HL-60/S4 (cell line): ENCODE data around the gene PADI6.
"Not testable (repeated sequence)": the region's sequence is repeated elsewhere in the genome, so short reads cannot be mapped to it uniquely, and the experiment has no call there.

Experiments used
- in situ Hi-C: fragments of 300-500 bp; cut with MboI; formaldehyde crosslinking; loops from 2 replicates; pipeline ENCODE4 v1.14.3; 2022; ENCODE audit warnings: low sequenced_read_pairs

PADI6 gene

DNA sequence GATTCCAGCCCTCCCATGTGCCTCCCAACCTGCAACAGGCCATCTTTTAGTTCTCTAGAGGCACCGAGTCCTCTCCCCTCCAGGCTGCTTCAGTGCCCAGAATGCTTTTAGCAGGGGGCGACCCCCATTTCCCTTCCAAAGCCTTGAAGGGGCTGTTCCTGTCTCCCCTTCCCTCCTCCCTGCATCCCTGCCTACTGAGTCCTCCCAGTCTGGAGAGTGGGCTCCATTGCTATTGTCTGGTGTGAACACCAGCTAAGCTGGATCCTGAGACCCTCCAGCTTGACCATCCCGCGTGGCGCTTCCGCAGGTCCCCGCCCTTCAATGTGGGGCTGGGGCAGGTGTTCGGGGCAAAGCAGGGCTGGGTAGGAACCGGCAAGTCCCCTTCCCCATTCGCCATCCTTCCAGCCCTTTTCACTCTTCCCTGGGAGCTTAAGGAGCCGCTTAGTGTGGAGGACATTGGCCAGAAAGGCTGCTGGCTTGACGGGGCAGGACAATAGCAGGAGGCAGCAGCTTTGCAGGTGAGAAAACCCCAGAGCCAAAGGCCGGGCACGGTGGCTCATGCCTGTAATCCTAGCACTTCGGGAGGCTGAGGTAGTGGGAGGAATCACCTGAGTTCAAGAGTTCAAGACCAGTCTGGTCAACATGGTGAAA is 32.2 kb downstream of the PADI6 start:
- in situ Hi-C loops: no loop called here

DNA sequence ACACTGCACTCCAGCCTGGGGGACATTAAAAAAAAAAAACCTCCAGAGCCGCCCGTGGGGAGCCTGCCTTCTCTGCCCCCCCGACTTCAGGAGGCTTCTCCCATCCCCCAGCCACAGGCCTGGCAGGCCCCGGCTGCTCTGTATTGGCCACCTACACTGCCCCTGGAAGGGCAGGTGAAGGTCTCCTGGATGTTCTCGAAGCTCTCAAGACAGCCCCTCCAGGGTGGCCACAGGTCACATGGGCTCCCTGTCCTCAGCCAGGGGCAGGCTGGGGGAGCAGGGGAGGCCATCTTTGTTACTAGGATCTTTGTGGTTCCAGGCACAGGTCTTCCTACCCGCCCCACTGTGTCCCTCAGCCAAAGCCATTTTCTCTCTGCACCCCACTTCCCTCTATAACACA is 32.8 kb downstream of the PADI6 start:
- in situ Hi-C loops: no loop called here

DNA sequence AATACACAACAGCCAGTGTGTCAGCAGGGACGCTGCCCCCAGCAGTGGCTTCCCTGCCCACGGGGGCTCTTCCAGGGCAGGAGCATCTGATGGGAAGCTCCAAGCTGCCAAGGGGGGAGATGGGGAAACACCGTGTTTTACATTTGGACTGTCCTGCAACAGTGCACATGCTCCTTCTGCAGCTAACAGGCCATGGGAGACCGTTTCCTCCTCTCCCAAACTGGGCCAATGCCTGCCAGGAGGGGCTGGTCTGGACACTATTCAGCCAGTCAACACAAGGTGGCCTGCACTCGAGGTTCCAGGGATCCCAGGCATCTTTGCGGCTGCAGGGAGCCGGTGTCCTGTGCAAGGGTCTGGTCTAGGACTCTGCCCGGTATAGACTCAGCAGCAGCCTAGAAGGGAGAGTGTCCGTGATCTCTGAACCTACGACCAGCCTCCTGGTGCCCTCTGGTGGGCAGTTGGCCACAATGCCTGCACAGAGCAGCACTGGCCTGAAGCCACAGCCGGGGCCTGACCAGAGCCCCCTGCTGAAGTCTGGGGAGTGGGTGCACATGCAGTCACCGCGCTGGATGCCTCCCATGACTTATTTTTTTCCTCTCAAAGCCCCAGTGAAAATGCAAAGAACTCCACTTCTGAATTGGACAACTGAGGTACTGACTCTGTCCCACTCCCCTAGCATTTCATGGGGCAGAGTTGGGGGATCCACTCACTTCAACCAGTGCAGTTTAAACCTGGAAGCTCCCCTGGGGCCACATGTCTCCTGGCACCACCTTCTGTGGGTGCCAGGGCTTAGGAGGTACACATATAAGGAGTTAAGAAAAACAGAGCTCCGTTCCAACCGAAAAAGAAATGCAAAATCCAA is 34.1 kb downstream of the PADI6 start:
- in situ Hi-C loops: no loop called here

DNA sequence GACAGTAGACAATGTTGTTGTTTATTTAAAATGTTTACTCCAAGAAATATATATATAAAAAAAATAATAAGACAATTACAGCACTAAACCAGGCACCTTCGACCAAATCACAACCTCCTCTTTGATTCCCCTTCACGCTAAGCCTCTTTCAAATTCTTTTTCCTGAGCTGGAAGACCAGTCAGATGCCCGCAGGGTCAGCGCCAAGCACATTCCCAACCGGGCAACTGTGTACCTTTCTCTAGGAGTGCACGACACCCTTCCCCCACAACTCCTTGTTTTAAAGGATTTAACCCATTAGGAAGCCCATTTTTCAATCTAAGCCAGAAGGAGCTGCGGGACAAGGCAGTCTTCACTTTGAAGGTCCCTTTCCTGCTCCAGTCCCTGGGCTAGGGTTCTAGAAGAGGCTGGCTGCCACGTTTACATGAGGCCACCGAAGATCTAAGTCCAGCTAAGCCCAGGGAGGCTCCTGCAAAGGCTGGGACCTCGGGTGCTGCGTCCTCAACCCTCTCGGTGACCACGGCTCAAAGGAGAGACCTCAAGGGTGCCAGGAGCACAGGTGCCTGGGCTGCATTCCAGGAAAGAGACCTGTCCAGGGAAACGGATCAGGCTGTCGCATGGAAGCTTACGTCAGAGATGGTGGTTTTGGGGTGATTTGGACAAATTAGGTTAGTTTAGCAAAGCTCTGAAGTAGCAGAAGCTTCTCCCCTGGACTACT is 34.9 kb downstream of the PADI6 start:
- in situ Hi-C loops: not testable (repeated sequence)

DNA sequence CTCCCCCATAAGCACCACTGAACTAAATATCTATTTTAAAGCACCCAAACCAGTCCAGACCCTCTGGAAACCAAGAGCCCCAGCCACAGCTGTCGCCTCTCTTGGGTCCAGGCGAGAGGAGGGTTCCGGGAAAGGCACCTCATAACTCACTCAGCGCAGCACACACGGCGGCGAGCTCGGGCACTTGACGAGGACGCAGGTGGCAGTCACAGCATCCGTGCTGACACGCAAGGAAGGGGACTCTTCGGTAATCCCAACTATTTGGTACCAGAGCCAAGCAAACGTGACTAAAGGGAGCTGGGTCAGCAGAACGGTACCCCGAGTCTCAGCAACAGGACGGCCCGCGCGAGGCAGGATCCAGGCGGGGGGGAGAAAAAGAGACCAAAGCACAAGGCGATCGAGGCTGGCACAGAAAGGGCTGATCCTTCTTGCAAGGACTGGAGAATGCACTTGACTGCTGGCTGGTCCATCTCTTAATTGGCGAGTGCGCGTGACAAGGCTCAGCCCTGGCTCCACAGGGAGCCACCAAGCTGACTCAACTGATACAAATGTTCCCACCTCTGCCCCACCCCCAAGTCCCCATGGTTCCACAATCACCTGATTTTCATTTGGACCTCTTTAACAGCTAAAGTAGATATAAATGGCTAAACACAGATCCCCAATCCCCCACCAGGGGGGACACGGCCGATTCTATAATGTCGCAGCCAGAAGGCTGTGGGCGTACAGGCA is 36.0 kb downstream of the PADI6 start:
- in situ Hi-C loops: not testable (repeated sequence)

DNA sequence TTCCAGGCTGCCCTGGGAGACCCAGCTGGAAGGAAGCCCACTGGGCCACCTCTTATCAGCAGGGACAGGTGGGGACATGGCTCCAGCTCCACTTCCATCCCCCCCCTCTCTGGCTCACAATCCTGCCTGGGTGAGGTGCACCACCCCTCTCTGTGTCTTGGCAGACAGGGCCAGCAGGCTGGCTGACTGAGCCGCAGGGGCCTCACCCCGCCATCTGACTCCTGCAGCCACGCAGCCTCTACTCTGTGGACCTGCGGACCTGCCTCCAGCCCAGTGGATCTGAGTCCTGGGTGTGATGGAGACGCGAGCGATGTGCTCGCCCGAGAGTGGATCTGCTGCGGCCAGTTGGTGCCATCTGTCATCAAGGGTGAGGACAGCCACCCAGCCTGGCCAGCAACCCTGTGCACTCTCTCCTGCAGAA is 37.4 kb downstream of the PADI6 start:
- in situ Hi-C loops: no loop called here

DNA sequence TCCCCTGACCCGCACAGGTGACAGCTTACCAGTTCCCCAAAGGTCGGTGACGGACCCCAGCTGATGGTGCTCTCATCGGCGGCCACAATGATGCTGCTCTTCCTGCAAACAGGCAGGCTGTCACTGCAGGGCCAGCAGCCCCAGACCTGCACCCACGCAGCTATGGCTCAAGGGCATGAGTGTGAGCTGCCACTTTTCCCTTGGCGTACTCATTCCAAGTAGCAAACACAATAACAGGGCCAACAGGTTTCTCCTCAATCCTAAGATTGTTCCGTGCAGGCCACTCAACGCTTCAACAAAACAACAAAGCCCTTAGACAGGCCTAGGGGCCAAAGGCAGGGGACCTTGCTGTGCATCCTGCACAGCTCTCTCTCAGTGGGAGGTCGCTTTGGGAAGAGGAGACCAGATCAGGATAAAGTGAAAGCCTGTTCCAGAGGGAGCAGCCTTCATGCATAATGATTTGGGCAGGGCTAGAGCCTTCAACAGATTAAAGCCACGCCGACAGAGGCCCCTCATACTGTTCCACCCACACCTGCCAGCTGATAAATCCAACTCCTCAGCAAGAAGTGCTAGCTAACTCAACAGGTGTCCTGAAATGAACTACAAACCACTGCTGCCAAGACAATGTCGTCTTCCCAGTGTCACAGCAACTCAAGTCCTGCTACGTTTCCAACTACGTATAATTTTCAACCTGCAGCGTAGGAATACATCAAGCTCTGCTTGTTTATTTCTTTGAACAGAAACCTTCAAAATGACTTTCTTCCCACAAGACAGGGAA is 40.3 kb downstream of the PADI6 start:
- in situ Hi-C loops: no loop called here

DNA sequence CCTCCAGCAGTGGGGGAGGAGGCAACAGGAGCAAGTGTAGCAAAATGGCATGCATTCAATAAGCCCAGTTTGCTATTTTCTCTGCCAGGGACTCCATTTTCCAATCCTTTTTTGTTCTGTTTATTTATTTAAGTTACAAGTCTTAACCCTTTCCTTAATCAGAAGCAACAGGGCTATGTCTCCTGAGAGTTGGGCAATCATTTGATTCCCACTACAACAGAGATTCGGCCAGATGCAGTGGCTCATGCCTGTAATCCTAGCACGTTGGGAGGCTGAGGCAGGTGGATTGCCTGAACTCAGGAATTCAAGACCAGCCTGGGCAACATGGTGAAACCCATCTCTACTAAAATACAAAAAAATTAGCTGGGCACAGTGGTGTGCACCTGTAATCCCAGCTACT is 42.0 kb downstream of the PADI6 start:
- in situ Hi-C loops: no loop called here

DNA sequence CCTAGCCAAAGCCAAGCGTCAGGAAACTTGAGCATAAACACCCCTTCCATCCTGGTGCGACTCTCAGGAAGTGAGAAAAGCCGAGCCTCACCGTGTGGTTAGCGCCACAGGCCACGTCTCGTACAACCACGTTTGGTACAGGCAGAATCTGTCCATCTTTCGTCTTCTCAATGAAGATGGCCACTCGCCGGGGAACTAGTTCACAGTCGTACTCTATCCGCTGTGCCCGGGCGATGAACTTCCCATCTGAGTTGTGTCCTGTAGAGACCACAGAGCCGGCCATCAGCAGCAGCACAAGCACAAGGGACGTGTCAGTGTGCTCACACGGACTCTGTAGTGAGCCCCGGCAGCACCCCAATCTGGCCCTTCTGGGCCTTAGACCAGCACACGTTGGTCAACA is 44.4 kb downstream of the PADI6 start:
- in situ Hi-C loops: no loop called here

DNA sequence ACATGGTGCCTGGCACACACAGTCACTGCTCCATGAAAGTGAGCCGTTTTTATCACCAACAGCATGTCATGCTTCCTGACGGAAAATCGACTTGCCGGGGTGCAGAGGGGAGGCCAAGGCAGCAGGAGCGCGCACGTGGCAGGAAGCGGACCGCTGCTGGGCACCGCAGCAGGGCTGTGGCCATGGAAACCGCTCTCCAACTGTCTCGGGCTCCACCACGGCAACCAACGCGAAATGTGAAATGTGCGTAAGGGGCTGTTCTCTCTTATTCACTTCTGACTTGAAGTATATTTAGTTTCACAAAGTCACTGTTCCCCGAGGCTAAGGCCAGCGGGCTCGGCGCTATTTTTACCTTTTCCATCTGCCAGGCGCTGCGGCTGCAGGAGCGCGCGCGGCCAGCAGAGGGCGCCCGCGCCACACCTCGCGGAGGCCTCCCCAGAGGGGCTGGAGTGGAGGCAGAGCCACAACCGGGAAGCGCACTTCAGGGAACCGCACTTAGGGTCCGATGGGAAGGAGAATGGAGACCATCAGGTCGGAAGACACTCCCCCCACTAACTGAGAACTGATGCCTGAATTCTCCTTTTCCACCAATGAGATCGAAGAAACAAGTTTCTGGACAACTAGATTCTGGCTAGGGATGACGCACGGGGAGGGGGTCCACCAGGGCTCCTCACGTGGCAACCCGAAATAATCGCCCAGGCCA is 47.8 kb downstream of the PADI6 start:
- in situ Hi-C loops: no loop called here

DNA sequence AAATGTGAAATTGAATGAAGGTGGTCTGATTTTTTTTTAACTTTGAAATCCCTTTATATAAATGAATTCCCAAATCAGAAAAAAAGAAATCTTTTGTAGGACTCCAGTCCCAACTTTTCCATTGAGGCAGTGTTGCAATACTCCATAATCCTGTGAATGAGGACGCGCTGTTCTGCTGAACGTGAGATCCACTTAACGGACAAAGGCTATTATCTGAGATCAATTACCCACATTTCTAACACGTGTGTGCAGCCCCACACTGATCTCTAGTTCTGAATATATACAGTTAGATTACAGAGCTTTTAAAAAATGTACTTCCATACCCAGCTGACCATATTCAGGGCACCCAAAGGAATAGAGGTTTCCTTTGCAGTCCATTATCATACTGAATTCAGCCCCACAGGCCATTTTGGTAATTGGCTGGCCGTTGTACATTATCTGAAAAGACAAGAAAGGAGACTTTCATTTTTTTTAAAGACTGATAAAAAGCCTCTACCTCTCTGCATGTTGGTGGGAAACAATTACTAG is 48.5 kb downstream of the PADI6 start:
- in situ Hi-C loops: no loop called here

DNA sequence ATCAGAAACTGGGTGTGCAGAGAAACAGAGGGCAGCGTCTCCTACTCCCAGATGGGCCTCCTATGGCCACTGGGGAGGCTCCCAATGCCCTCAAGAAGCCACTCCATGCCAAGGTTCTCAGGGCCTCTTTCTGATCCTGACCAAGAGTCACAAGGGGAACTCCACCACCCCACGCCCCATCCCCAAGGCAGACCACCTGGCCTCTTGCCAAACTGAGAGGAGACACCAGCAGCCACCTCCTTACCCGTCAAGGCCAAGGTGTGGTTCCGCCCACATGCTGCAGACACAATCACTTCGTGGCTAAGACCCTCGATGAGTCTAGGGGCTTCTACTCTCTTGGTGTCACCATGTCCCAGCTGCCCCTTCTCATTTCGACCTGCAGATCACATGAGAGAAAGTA is 50.5 kb downstream of the PADI6 start:
- in situ Hi-C loops: no loop called here

DNA sequence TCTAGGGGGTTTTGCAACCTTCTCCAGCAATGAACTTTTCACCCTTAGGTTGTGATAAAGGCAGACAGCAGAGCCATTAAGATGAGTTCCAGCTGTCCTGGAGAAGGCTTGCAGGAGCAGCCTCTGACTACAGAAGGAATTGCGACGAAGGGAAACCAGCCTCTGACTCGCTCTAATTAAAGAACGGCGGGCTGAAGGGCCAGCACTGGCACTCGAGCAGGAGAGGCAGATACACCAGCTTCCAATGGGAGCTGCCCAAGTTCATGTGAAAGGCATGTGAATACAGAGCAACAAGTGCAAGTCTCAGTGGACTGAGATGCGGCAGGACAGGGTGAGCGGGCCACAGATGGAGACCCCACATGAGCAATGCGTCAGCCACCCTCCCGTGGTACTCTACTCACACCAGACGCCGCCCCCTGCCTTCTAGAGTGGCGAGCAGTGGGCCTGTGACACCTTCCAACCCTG is 51.8 kb downstream of the PADI6 start:
- in situ Hi-C loops: no loop called here

DNA sequence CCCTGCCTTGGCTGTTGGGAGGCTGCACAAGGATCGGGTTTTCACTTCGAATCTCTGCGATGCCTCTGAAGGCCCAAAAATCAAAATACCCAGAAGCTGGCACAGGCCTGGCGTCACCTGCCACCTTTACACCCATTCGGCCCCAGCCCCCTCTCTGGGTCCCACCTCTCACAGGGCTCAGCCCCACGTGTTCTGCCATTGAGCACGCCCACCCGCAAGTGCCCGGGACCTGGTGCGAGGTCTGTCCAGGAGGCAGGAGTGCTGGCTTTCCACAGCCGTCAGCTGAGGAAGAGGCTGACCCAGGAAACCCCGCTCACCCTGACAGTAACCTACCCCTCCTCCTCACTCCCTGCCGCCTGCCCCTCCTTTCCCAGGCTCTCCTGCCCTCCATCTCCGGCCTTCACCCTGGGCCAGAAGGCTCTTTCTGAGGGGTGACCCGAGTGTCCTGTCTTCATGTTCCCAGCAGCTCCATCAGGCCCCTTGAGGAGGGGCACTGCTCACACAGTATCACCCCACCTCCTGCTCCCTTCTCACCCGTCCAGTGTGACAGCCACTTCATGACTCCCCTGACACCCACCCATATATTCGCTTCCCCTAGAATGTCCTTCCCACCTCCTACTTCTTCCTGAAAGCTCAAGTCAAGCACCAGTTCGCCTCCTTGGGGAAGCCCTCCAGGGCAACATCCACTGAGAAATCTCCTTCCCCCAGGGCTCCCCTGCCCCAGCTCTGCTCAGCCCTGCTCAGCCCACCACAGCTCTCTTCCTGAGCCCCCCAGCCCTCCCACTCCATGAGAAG is 54.0 kb downstream of the PADI6 start:
- in situ Hi-C loops: no loop called here

DNA sequence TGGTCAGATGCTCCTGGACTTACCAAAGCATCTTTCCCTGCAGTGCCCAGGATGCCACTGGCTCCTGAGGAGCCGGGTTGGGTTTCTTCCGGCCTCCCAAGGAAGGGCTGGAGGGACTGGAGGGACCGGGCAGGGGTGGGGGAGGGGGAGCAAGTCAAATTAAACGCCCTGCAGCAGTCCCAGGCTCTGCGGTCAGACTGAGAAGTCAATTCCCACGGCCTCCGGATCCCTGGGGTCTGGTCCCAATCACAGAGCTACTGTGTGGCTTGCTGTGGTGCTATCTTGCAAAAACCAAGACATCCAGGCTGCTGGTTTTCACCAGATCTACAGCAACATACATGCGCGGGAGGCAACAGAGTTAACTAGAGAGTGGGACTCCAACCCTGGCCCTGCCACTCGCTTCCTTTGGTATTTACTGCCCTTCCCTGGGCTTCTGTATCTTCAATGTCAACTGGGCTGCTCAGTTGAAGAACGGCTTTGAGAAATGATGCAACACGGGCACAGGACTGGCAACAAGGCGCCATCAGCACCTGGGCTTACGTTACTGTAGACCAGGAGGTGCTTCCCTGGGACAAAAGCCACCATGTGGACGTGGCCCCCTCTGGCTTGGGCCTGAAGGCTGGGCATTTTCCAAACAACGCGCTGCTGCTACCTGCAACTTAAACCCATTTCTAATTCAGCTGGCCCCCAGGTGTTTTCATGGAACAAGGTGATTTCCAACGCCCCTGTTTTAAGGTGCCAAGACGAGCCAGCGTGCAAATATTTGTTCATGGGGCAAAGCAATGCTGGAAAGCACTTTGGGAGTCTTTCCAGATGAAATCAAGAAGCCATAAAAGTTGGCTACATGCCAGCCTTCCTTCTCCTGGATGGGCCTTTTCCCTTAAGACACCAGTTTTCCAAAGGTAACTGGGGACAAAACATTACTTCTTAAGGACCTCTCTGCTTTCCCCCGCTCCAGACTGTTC is 56.0 kb downstream of the PADI6 start:
- in situ Hi-C loops: no loop called here

DNA sequence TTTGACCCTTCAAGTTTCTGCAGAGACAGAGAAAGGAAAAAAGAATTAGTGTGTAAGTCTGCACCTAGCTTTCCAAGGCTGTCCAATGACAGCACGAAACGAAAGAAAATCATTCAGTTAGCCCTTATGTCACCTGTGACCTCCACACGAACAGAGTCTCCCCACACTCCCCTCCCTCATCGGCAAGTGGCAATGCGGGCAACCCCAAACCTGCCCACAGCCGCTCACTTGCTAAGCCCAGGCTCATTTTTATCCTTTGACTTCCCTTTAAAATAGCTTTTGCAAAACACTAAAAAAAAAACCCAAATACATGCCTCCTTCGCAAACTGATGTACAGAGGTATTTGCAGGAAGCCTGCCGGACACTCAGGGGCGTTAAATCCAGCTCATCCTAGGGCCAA is 57.2 kb downstream of the PADI6 start:
- in situ Hi-C loops: no loop called here

DNA sequence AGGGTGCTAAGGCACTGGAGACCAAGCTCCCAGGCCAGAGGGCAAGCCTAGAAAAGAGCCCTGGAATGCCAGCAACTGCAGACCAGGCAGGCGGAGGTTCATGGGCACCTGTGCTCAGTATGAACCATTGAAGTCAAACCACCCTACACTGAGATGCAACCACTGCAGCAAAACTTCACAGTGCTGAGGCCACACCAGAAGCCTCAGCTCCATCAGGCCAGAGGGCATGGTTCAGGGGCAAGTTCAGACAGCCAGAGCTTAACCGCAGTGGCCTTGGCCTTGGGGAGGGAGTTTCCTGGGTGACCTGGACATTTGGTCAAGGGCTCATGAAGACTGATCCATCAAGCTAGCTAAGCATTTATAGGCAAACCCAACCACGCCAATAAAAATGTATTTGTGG is 60.4 kb downstream of the PADI6 start:
- in situ Hi-C loops: no loop called here

DNA sequence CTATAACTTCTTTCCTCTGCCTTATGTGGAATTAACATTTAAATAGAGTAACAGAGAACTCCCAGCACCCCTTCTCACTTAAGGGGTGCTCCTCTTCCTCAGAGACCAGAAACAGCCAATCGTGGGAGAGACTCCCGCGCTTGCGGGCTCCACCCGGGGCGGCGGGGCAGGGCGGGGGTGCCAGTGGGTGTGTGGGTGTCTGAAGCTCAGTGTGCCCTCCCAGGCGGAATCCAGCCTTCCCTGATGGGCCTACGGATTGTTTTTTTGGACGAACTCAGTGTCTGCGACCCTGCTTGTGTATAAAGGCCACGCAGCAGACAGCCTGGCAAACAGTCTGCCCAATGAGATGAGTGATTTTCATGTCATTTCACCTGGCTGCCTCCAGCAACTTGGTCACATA is 61.3 kb downstream of the PADI6 start:
- in situ Hi-C loops: no loop called here
